Measurements from ENCODE around the gene ATP9A. TPM values are rescaled to one million over a fixed set of nuclear protein-coding genes. Genes with fewer than 3 reads are reported as not detected.

The ATP9A gene
- total RNA-seq, 1 experiment from 2014 or later = 18.6 TPM

GRCh38 chr20:51562332-51563173 is 205.6 kb downstream of the ATP9A start:
- TF ChIP-seq CTCF (conservative IDR thresholded peaks at IDR 0.05) (no peak), EZH2 (IDR thresholded peaks at IDR 0.05; ENCODE audit: low read depth) (peak; percentile 69; the same call in 1 of the 2 replicates)
- DNase-seq = peak; percentile 54 to 65
- intact Hi-C loops (cut with micrococcal nuclease; ENCODE audit: unreplicated experiment) = no loop called here
- Histone ChIP-seq H3K4me3 (peak overlapping the region; percentile 46; the same call in 1 of the 2 replicates), H2AFZ (peak overlapping the region; percentile 29; the same call in 1 of the 2 replicates), H3F3A (ENCODE audit: insufficient read depth, low read depth) (peaks cover 7% of the 10 kb centered on the region), H3K9me2 (ENCODE audit: insufficient read depth) (no peaks in the 10 kb centered on the region), H3K27me3 (ENCODE audit: insufficient read depth, low read depth) (peaks cover 59% of the 10 kb centered on the region), H3K4me1 (replicated peaks; ENCODE audit: insufficient read depth) (peaks cover 24% of the 10 kb centered on the region), H3K79me2 (ENCODE audit: low read depth) (no peaks in the 10 kb centered on the region), H3K36me3 (ENCODE audit: low read depth) (no peaks in the 10 kb centered on the region), H3K9me3 (ENCODE audit: insufficient read depth, low read depth) (no peaks in the 10 kb centered on the region), H4K20me1 (ENCODE audit: insufficient read depth) (no peaks in the 10 kb centered on the region), H3K4me2 (peak overlapping the region; percentile 68), H3K27ac (no peak overlapping the region)
- CTCF ChIA-PET = interaction anchor here (0.6 to 1.2 kb wide), 2 partner anchors 10 to 20 kb away, joined by 3 to 9 read pairs; partner anchors contain the start of gene NFATC2
- no TSS peak for BruUV-seq (replicated peaks)
- POLR2A ChIA-PET (ENCODE audit: unreplicated experiment) = no interaction called here

GRCh38 chr20:51562027-51562331 is 206.2 kb downstream of the ATP9A start:
- Histone ChIP-seq H3K4me1 (replicated peaks; ENCODE audit: insufficient read depth) (peaks cover 24% of the 10 kb centered on the region), H3K4me3 (peak overlapping the region; percentile 46; the same call in 1 of the 2 replicates), H4K20me1 (ENCODE audit: insufficient read depth) (no peaks in the 10 kb centered on the region), H3K9me3 (ENCODE audit: insufficient read depth, low read depth) (no peaks in the 10 kb centered on the region), H2AFZ (peak overlapping the region; percentile 29; the same call in 1 of the 2 replicates), H3F3A (ENCODE audit: insufficient read depth, low read depth) (peaks cover 7% of the 10 kb centered on the region), H3K9me2 (ENCODE audit: insufficient read depth) (no peaks in the 10 kb centered on the region), H3K27me3 (ENCODE audit: insufficient read depth, low read depth) (peaks cover 58% of the 10 kb centered on the region), H3K27ac (no peak overlapping the region), H3K4me2 (peak overlapping the region; percentile 68), H3K79me2 (ENCODE audit: low read depth) (no peaks in the 10 kb centered on the region), H3K36me3 (ENCODE audit: low read depth) (no peaks in the 10 kb centered on the region)
- intact Hi-C loops (cut with micrococcal nuclease; ENCODE audit: unreplicated experiment) = no loop called here
- TF ChIP-seq EZH2 (IDR thresholded peaks at IDR 0.05; ENCODE audit: low read depth) (no peak), CTCF (conservative IDR thresholded peaks at IDR 0.05) (no peak)
- BruUV-seq (replicated peaks) = no TSS peak
- ChIA-PET CTCF (interaction anchor here (1.2 kb wide), 1 partner anchor 11 kb away, joined by 3 read pairs; no protein-coding TSS in a partner anchor), POLR2A (ENCODE audit: unreplicated experiment) (no interaction called here)
- no peak for DNase-seq

- Histone ChIP-seq H3K79me2 (ENCODE audit: low read depth) (no peaks in the 10 kb centered on the region), H3K4me2 (0 out of 2 replicates have a peak overlapping the region, but pooled peaks have one; percentile 0), H3F3A (ENCODE audit: insufficient read depth, low read depth) (peaks cover 7% of the 10 kb centered on the region), H3K9me2 (ENCODE audit: insufficient read depth) (no peaks in the 10 kb centered on the region), H3K4me3 (no peak overlapping the region), H2AFZ (no peak overlapping the region), H3K4me1 (replicated peaks; ENCODE audit: insufficient read depth) (peaks cover 24% of the 10 kb centered on the region), H3K27me3 (ENCODE audit: insufficient read depth, low read depth) (peaks cover 58% of the 10 kb centered on the region), H3K36me3 (ENCODE audit: low read depth) (no peaks in the 10 kb centered on the region), H3K27ac (no peak overlapping the region), H4K20me1 (ENCODE audit: insufficient read depth) (no peaks in the 10 kb centered on the region), H3K9me3 (ENCODE audit: insufficient read depth, low read depth) (no peaks in the 10 kb centered on the region)
- no peak for DNase-seq
- TF ChIP-seq EZH2 (IDR thresholded peaks at IDR 0.05; ENCODE audit: low read depth) (0 out of 2 replicates have a peak, but pooled peaks have one; percentile 53), CTCF (conservative IDR thresholded peaks at IDR 0.05) (no peak)
- no TSS peak for BruUV-seq (replicated peaks)
- intact Hi-C loops (cut with micrococcal nuclease; ENCODE audit: unreplicated experiment) = no loop called here
- ChIA-PET POLR2A (ENCODE audit: unreplicated experiment) (interaction anchor here (0.6 kb wide), 1 partner anchor 391 kb away, joined by 3 read pairs; no protein-coding TSS in a partner anchor), CTCF (no interaction called here)
Observed at GRCh38 chr20:51560550-51561307, 207.5 kb downstream of the ATP9A start.
